ENCODE data around the gene GDF11. TPM values are rescaled to one million over a fixed set of nuclear protein-coding genes. Genes with fewer than 3 reads are reported as not detected.

GDF11 gene
- total and polyA plus RNA-seq, 2 of the 4 experiments (the other 2 are of a cell fraction), result 2.7 to 12.9 TPM

GRCh38 chr12:55696796-55697462 is 46.0 kb upstream of the GDF11 start:
- H3K27me3 ChIP-seq (ENCODE audit: control insufficient read depth, insufficient read depth, low read length), result peaks cover 22% of the 10 kb centered on the region
- H2BK5ac ChIP-seq (ENCODE audit: low read depth, low read length, poor library complexity, severe bottlenecking), result no peak overlapping the region
- H2AK9ac ChIP-seq (replicated peaks; ENCODE audit: low read depth, low read length, poor library complexity), result no peak overlapping the region
- dilution Hi-C loops (cut with HindIII; ENCODE audit: low sequenced_read_pairs, unreplicated experiment), result no loop called here
- H3K4me3 ChIP-seq (ENCODE audit: insufficient read depth, low read depth, low read length), result no peak overlapping the region
- H4K8ac ChIP-seq (ENCODE audit: low read depth in 2 of 2, low read length in 2 of 2), result no peak overlapping the region
- H4K20me1 ChIP-seq (ENCODE audit: insufficient read depth, low read length), result no peaks in the 10 kb centered on the region
- in situ Hi-C loops (cut with MboI; ENCODE audit: low sequenced_read_pairs), result no loop called here
- no peak overlapping the region for H3K56ac ChIP-seq (ENCODE audit: extremely low read depth, insufficient read depth, low read length)
- no peak overlapping the region for H3K27ac ChIP-seq (ENCODE audit: insufficient read depth, low read length)
- H3K23ac ChIP-seq (ENCODE audit: low read depth, low read length), result no peak overlapping the region
- H2AFZ ChIP-seq (replicated peaks; ENCODE audit: low read length, poor library complexity), result peak overlapping the region; percentile 40
- no peak overlapping the region for H2BK15ac ChIP-seq (ENCODE audit: low read depth, low read length)
- no peak overlapping the region for H3K4ac ChIP-seq (ENCODE audit: low read depth, low read length)
- no peaks in the 10 kb centered on the region for H3K79me1 ChIP-seq (ENCODE audit: low read depth in 1 of 2, low read length in 2 of 2)
- CTCF ChIA-PET, result interaction anchor here (1.6 kb wide), 1 partner anchor 9 kb away, joined by 3 read pairs; no protein-coding TSS in a partner anchor
- H4K91ac ChIP-seq (ENCODE audit: insufficient read depth, low read depth, low read length), result no peak overlapping the region
- H3K9ac ChIP-seq (ENCODE audit: low read depth, low read length), result no peak overlapping the region
- no peak overlapping the region for H2BK20ac ChIP-seq (ENCODE audit: low read depth, low read length)
- no peak overlapping the region for H2BK120ac ChIP-seq (ENCODE audit: low read depth, low read length)
- no peak overlapping the region for H3K14ac ChIP-seq (replicated peaks; ENCODE audit: low read depth, low read length)
- H4K5ac ChIP-seq (ENCODE audit: low read depth, low read length), result no peak overlapping the region
- no peak overlapping the region for H3K4me2 ChIP-seq (ENCODE audit: low read depth, low read length)
- no peak for ATAC-seq (ENCODE audit: low read depth)
- H3K36me3 ChIP-seq (ENCODE audit: control insufficient read depth, insufficient read depth, low read length), result no peaks in the 10 kb centered on the region
- H3K9me3 ChIP-seq (ENCODE audit: control insufficient read depth, insufficient read depth, low read length), result no peaks in the 10 kb centered on the region
- peaks cover 2% of the 10 kb centered on the region; the same call in 1 of the 2 replicates for H3K4me1 ChIP-seq (ENCODE audit: control insufficient read depth, insufficient read depth, low read length)
- intact Hi-C loops (cut with micrococcal nuclease), result no loop called here
- H3K9me1 ChIP-seq (ENCODE audit: insufficient read depth, low read length), result no peaks in the 10 kb centered on the region
- no peak for TF ChIP-seq POLR2A (IDR thresholded peaks at IDR 0.05; ENCODE audit: low read depth, low read length)
- no peak for TF ChIP-seq RCOR1 (IDR thresholded peaks at IDR 0.05; ENCODE audit: insufficient replicate concordance, low read length)
- no peak for TF ChIP-seq MXI1 (IDR thresholded peaks at IDR 0.05; ENCODE audit: borderline replicate concordance, low read depth, low read length)
- no peak for TF ChIP-seq RAD21 (IDR thresholded peaks at IDR 0.05; ENCODE audit: low read length)
- TF ChIP-seq, protein P1, sequence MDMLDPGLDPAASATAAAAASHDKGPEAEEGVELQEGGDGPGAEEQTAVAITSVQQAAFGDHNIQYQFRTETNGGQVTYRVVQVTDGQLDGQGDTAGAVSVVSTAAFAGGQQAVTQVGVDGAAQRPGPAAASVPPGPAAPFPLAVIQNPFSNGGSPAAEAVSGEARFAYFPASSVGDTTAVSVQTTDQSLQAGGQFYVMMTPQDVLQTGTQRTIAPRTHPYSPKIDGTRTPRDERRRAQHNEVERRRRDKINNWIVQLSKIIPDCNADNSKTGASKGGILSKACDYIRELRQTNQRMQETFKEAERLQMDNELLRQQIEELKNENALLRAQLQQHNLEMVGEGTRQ (IDR thresholded peaks at IDR 0.05; ENCODE audit: low read depth, low read length), result no peak
- no peak for TF ChIP-seq SMC3 (IDR thresholded peaks at IDR 0.05; ENCODE audit: low read depth, low read length)
- no peak for TF ChIP-seq CHD1 (IDR thresholded peaks at IDR 0.05; ENCODE audit: low read depth, low read length)
- TF ChIP-seq NFE2L2 (IDR thresholded peaks at IDR 0.05; ENCODE audit: low read depth, low read length), result no peak
- TF ChIP-seq RFX5 (IDR thresholded peaks at IDR 0.05; ENCODE audit: low read depth, low read length), result no peak
- TF ChIP-seq CEBPB (IDR thresholded peaks at IDR 0.05; ENCODE audit: low read depth, low read length), result no peak
- TF ChIP-seq, protein P2, sequence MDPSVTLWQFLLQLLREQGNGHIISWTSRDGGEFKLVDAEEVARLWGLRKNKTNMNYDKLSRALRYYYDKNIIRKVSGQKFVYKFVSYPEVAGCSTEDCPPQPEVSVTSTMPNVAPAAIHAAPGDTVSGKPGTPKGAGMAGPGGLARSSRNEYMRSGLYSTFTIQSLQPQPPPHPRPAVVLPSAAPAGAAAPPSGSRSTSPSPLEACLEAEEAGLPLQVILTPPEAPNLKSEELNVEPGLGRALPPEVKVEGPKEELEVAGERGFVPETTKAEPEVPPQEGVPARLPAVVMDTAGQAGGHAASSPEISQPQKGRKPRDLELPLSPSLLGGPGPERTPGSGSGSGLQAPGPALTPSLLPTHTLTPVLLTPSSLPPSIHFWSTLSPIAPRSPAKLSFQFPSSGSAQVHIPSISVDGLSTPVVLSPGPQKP (IDR thresholded peaks at IDR 0.05; ENCODE audit: borderline replicate concordance, low read depth, low read length), result no peak
- TF ChIP-seq CTCF (conservative IDR thresholded peaks at IDR 0.05; ENCODE audit: low read depth, low read length), result no peak
- no peak for TF ChIP-seq FOS (IDR thresholded peaks at IDR 0.05; ENCODE audit: low read depth, low read length)
- no peak for TF ChIP-seq BHLHE40 (IDR thresholded peaks at IDR 0.05; ENCODE audit: low read depth, low read length)
- no peak for TF ChIP-seq MAZ (IDR thresholded peaks at IDR 0.05; ENCODE audit: borderline replicate concordance, low read depth, low read length)
- no peak for TF ChIP-seq MAFK (IDR thresholded peaks at IDR 0.05; ENCODE audit: low read depth, low read length)
- DNase-seq, result no peak
- BruUV-seq (replicated peaks), result no TSS peak
- POLR2A ChIA-PET (ENCODE audit: unreplicated experiment), result no interaction called here
- no peak overlapping the region for H3K18ac ChIP-seq (ENCODE audit: low read depth, low read length)
- 74% methylated on average over 4 of the region's 19 CpGs; no CpG with 5 or more reads in 1 of the 2 experiments for WGBS, 2 experiments (ENCODE audit: extremely low coverage in 2 of 2, insufficient read length in 1 of 2)
- H2AK5ac ChIP-seq (ENCODE audit: low read depth, low read length), result no peak overlapping the region

Measured in IMR-90 (cell line).